Measurements from ENCODE around the gene UTS2B.
"Not testable (repeated sequence)": the region's sequence is repeated elsewhere in the genome, so short reads cannot be mapped to it uniquely, and the experiment has no call there.

UTS2B gene

GRCh38 chr3:191269289-191270085, 60.8 kb downstream of the UTS2B start:
- no peak for DNase-seq

- no peak for DNase-seq
Observed at GRCh38 chr3:191268737-191269136, 61.6 kb downstream of the UTS2B start.

GRCh38 chr3:191263850-191264249, 66.5 kb downstream of the UTS2B start:
- DNase-seq = no peak

- DNase-seq = no peak
Observed at GRCh38 chr3:191263365-191263764, 67.0 kb downstream of the UTS2B start.

GRCh38 chr3:191262650-191263049, 67.7 kb downstream of the UTS2B start:
- DNase-seq = no peak

GRCh38 chr3:191261304-191261638, 69.1 kb downstream of the UTS2B start:
- peak; percentile 12 for DNase-seq

GRCh38 chr3:191260431-191261303, 69.7 kb downstream of the UTS2B start:
- peak; percentile 89 for DNase-seq

- DNase-seq = no peak
Observed at GRCh38 chr3:191259486-191259885, 70.8 kb downstream of the UTS2B start.

GRCh38 chr3:191257286-191257685, 73.0 kb downstream of the UTS2B start:
- peak; percentile 67 for DNase-seq

GRCh38 chr3:191256405-191256804, 73.9 kb downstream of the UTS2B start:
- no peak for DNase-seq

- no peak for DNase-seq
Observed at GRCh38 chr3:191255156-191255555, 75.2 kb downstream of the UTS2B start.

GRCh38 chr3:191254098-191254873, 76.0 kb downstream of the UTS2B start:
- no peak for DNase-seq

- no peak for DNase-seq
Observed at GRCh38 chr3:191253089-191253799, 77.1 kb downstream of the UTS2B start.

GRCh38 chr3:191246630-191247029, 83.7 kb downstream of the UTS2B start:
- DNase-seq = peak; percentile 70

- DNase-seq = not testable (repeated sequence)
Observed at GRCh38 chr3:191246034-191246433, 84.3 kb downstream of the UTS2B start.

- DNase-seq = peak; percentile 29
Observed at GRCh38 chr3:191244242-191244867, 86.0 kb downstream of the UTS2B start.

GRCh38 chr3:191240486-191240885, 89.8 kb downstream of the UTS2B start:
- no peak for DNase-seq

GRCh38 chr3:191239407-191240031, 90.8 kb downstream of the UTS2B start:
- DNase-seq = peak; percentile 66

GRCh38 chr3:191238321-191238817, 92.0 kb downstream of the UTS2B start:
- DNase-seq = no peak

- DNase-seq = no peak
Observed at GRCh38 chr3:191237047-191237882, 93.1 kb downstream of the UTS2B start.

Measured in NCI-H82 (cell line).